HepG2 (cell line): Measurements from ENCODE around the gene SLC2A8.

ENCODE experiments used
- YY1 ChIP-seq: IDR thresholded peaks from 2 replicates; pipeline ENCODE4 v1.6.1; 2011; ENCODE audit warnings: low read length, low read depth, moderate library complexity, mild to moderate bottlenecking; ENCODE audit not compliant: insufficient read depth, insufficient replicate concordance
- ZNF776 ChIP-seq: sonication (generic); formaldehyde crosslinking; IDR thresholded peaks from 2 replicates; pipeline ENCODE4 v1.4.0; 2020; ENCODE audit warnings: mild to moderate bottlenecking, missing genetic modification reagents
- TF ChIP-seq, protein P1 (sequence below): sonication (generic); formaldehyde crosslinking; IDR thresholded peaks from 2 replicates; pipeline ENCODE4 v1.8.0; 2022; ENCODE audit warnings: missing genetic modification reagents, mild to moderate bottlenecking, borderline replicate concordance

DNA sequence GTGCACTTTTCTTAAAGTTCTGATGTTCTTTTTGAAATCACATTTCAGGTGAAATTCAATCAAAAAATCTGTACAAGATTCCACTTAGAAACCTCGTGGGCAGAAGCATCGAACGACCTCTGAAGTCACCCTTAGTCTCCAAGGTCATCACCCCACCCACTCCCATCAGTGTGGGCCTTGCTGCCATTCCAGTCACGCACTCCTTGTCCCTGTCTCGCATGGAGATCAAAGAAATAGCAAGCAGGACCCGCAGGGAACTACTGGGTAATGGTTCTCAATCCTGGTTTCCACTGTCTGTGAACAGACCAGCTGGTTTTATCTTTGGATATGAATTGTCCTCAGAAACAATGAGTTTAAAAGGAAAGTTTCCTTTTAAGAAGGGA, 8.1 kb upstream of the SLC2A8 start:
- no peak for TF ChIP-seq ZNF776 (CRISPR knock-in tag)
- TF ChIP-seq, protein P1, sequence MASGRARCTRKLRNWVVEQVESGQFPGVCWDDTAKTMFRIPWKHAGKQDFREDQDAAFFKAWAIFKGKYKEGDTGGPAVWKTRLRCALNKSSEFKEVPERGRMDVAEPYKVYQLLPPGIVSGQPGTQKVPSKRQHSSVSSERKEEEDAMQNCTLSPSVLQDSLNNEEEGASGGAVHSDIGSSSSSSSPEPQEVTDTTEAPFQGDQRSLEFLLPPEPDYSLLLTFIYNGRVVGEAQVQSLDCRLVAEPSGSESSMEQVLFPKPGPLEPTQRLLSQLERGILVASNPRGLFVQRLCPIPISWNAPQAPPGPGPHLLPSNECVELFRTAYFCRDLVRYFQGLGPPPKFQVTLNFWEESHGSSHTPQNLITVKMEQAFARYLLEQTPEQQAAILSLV (CRISPR knock-in tag): no peak
- no peak for TF ChIP-seq YY1
